HUDEP-2 (cell line): Measurements from ENCODE around the gene CORO1C.

Experiments used
- DNase-seq, 76 experiments: peaks; one replicate each; lab custom pipeline; 2025; ENCODE audit not compliant: unreplicated experiment in 76 of 76; lab: John Stamatoyannopoulos, UW

Gene CORO1C

DNA sequence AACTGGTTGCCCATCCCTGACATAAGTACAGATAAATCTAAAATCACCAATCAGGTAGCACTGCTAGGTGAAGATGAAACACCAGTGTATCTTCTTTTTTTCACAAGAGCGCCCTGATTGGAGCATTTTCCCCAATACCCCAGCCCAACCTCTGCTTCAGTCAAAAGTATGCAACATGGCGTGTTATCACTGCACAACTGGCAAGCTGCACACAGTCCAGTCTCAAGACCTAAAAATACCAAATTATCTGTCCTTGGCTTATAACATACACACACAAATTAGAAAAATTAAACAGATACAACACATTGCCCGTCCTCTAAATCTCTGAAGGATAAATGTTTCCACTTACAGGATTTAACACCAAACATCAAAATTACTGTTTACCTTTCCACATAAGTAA lies 77.4 kb downstream of the CORO1C start:
- DNase-seq = no peak

DNA sequence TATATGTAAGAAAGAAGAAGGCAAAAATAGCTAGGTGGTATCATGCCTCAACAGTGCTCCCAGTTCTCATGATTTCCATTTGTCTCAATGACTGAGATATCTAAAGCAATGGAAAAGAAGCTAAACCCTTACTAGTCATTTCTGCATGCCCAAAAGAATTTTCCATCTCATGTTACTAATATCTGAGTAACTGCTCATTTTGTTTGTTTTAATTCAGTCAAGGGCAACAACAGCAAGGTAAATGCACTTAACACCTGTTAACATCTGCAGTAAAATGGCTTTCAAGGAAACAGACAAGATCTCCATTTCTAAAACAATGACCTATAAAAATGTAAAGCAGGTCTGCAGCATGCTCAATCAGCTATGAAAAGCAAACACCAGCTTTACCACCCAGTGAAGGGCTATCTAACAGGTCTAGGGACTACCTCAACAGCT lies 78.2 kb downstream of the CORO1C start:
- DNase-seq = no peak

DNA sequence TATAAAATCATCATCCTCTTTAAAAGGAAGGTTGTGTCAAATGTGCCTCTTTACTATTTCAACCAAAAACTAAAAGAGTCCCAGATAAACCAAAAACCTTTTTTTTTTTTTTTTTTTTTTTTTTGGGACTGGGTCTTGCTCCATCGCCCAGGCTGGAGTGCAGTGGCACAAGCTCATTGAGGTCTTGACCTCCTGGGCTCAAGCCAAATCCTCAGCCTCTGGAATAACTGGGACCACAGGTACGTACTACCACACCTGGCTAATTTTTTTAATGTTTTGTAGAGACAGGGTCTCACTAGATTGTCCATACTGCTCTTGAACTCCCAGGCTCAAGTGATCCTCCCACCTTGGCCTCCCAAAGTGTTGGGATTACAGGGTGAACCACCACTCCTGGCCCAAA lies 81.2 kb downstream of the CORO1C start:
- DNase-seq = no peak

DNA sequence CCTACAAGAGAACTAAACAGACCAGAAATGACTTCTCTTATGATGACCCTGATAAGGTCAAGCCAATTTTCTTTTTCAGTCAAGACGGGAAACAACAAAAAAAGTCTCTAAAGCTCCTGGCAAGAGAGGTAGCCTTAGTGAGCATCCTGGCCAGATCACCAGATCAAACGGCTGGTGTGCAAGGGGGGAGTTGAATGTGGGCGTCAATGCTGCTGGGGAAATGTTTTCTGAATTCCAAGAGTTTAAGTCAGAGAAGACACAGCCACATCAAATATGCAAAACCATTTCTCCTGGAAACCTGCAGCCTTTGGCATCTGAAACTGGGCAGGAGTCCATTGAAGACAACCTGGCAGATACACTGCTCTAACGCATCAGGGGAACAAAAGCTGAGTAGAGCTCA lies 81.6 kb downstream of the CORO1C start:
- DNase-seq = no peak

DNA sequence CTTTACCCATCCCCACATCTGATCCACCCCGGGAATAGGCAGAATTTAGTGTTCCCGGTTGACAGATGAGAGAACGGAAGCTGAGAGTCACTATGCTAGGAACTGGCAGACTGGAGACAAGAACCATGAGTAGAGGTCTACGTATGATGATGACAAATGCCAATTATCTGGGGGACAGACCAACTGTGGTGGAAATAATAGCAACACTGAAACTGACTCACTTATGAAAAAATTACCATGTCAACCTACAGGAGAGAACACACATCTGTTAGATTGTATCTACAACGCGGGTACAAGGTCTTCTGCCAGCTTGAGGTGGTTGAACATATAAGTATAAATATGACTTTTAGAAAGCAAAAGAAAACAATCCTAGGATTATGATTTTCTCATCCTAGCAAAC lies 82.2 kb downstream of the CORO1C start:
- no peak for DNase-seq

DNA sequence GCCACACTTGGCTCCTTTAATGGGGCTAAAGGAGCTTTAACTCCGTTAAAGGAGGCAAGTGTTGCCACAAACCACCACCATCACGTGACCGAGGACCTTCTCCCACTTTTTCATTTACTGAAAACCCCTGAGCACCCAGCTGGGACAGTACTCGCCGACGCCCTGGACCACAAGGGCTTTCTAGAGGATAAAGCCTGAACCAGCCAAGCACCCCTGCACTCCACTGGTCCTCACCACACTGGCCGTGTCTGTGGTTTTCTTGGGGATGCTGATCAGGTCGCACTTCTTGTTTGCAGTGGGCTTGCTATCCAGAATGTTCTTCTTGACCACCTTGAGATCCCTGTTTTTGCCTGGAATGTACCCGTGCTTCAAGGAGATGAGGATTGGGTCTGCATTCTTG lies 82.9 kb downstream of the CORO1C start:
- no peak for DNase-seq

DNA sequence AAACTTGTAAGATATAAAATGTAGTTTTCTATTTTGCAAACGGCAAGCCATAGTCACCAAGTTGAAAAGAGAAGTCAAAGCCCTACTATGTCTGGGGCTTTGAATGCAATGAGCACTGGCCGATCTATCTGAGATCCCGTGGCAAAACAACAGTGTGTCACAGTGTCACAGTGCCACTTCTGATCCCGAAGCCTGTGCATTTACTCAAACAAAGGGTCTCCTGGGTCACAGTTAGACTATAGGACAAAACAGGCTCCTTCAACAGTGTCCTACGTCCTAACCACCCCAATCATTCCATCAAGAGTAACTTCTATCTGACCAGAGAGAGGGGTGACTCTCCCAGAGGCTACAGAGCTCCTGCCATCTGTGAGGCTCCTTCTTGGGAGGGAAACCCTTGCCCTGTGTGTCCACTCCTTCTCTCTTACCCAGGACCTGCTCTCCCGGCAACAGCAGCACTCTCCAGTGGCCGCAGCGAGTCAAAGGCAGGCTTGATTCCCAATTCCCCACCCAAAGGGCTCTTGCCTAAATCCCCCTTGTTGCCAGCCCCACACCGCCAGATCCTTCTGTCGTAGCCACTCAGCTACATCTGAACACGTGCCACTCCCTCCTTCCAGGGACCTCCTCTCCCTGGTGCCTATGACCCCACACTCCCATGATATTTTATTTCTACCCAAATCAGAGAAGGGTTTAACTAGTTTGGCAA lies 83.6 kb downstream of the CORO1C start:
- DNase-seq = no peak

DNA sequence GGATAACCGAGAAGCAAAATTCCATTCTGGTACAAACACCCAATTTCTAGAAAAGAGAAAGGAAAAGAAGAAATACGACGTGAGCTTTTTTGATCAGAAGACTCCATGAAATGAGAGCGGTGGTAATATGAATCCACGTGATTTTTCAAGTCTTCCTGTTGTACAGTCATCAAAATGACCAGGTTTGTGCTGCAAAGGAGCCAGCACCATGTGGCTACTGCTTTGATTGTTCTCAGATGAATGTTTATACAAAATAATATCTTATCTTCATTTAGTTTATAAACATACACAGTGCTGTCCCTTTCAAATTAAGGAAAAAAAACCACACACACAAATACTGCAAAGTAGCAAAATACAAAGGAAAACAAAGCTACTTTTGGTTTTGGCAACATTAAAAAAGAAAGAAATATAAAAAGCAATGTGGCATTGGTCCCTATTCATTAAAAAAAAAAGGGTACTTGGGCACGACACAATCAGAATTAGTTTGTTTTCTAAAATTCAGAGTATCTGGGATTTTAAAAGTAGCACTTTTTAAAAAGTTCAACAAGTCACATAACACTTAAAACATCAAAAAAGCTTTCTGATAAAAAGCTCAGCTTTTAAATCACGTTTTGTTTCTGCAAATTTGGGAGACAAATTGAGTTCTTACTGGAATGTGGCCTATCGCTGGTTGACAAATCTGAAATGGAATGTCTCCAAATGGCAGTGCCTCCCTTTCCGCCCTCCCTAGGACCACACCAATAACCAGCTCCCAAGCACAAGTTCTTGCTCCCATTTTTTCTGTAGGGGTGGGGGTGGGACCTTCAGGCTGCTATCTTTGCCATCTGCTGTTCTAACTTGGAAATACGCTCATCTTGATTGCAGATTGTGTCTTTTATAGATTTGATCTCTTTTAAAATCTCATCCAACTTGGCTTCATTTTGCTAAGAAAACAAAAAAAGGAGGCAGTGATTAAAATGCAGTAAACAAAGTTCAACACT lies 84.4 kb downstream of the CORO1C start:
- no peak for DNase-seq

DNA sequence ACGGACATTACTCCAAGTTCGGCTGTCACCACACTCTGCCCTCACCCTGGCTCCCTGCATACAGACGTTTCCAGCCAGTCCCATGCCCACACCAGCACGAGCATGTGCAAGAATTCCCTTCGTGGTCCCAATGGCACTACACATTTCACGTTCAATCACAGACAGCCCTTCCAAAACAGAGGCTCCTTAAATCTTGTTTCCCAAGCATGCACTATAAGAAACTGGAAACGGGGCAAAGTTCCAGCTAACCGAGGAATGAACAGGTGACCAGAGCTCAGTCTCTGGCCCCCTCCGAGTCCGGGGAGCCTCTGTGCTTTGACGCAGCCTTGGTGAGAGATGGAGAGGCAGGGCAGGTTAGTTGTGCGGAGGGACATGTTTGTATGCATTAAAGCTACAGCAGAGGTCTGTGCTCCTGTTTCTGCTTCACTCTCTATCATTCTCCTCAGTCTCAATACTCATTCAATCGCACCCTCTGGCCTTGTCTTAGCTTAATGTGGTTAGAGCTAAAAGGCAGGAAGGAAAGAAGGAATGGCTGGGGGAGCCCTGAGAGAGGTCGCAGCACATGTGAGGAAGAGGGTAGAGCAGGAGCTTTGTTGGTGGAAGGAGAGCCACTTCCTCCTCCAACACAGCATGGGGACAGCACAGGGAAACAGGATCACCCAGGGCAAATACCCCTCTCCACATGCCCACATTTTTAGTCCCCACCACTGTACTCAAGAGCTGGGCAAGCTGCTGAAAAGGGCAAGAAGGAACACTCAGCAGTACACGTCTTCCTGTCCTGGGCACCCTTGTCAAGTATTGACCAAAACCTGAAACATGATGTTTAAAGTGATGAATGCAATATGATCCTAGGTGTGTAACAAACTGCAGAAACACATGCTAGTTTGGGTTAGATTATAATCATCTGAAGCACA lies 85.4 kb downstream of the CORO1C start:
- DNase-seq = no peak

DNA sequence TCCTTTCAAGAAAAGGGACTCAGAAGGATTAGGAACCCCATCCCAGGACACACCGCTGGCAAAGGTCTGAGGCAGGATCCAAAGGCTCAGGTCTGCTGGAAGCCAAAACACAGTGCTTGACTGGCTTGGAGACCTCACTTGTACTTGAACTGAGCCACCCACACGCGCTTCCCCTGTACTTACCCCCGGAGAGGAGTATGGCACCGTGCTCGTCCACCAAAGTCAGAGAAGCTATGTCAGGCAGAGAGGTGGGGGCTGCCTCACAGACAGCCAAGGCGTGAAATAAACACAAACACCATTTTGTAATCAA lies 86.6 kb downstream of the CORO1C start:
- no peak for DNase-seq

DNA sequence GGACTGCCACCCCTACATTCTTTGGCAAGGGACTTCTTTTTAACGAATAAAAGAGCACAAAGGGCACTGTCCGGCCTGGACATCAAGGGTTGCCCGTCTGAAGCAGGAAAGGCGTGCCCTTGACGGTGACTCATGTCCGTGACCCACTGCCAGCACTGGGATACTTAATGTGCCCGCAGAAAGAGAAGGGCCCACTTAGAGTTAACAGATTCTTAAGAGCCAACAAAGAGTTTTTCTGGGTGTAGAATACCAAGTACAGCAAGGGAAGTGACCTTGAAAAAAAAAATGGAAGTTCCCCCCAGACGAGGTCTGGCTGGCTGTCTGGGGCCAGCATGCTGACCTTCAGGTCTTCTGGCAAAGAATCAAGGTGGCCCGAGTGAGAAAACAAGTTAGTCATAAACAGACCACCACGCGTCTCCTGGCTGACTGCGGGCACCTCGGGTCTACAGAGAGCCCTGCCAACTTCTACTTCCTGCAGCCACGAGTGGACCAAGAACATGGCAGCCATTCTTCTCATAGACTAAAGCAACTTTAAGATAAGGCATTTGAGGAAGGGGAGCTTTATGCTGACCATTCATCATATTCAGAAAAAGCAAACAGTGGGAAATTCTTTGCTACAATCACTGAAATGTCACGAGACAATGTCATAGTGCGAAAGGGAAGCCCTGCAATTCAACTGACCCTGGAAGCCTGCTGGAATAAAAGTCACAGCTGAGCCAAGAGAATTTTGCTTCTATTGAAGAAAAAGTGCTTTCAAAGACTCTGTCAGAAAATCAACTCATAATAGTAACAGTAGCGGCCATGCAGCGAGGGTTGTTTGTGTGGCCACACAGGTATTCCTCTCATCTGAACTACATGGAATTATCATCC lies 87.1 kb downstream of the CORO1C start:
- peak in 1 of 76 experiments; percentile 24 for DNase-seq

DNA sequence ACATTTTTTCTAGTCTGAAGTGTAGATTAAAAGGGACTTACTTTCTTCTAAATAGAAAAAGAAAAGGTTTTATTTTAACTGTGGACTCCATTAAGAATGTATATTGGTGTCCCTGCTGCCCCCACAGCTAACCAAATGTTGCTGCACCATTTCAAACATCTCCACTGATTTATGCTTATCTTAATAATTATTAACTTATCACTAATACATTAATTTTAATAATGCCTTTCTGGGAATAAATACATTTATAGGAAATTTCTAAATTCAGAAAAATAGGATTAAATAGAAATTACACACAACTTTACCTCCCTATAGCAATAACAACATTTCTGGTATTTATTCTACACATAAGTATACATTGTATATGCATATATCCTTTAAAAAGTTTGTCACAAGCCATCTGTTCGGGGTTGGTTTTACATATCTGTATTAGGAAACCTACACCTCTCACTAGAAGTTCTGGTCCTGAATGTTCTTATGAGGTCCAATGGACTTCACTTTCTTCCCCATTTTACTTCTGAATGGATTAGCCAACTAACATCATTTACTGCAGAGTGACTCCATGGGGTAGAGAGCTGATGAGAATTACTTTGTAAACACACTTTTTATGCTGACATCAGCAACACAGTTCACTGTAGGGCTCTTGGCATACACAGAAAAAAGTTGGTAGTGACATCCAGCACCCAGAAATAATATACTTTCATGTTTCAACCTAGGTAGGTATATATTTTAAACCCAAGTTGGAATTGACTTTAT lies 88.2 kb downstream of the CORO1C start:
- DNase-seq = no peak

DNA sequence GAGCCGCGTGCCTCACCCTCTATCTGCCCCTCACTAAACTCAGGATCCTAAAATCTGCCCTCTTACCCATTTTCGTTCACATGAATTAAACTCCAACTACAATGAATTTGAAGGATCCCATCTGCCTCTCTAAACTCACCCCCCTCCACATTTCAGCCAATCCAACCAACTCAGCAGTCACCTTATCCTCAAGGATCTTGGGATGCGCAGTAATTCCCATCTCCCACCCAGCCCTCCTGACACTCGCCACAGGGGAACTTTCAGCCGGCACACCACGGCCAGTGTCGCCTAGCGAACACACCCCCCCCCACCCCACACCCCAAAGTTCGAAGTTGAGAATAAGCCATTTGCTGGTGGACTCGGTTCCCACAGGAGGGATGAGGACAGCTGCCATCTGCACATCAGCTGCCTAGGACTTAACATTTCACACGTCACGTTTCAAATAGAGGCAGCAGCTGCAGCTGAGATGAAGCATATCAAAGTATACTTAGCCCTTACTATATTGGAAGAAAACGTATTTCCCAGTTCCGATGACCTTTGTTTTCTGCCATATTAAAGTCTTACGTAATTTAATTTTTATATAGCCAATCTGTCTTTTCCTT lies 88.9 kb downstream of the CORO1C start:
- DNase-seq = no peak

DNA sequence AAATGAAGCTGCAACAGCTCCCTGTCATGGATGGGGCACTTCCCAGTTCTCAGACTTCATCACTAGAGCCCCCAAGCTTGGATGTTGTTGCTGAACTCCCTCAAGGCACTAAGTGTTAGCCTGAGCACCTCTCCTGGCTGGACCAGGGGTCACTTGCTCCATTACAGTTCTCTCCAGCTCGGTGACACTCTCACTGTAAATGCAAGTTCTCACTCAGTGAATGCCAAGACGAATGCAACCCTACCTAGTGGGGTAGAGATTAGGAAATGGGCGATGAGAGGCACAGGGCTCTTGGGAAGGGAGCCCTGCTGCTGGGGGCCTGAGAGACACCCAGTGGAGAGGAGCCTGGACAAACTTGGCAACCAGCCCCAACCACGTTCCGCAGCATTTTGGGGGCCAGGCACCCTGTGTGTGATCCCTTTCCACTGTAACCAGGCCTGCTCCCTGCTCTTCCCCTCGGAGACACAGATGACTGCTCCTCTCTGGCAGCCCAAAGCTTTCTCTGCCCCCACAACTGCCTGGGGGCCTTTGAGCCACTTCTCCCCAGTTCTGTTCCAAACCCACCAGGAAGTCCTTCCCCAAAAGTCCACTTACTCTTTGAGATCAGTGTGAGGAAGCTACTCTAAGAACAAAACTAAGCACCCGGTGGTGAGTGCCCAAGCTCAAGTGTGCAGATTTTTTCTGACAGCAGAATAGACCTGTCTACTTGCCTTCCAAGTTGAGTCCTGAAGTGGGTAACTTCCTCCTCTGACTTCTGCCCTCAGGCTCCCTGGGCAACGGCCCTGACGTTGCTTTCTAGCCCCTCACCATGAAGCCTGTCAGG lies 89.7 kb downstream of the CORO1C start:
- DNase-seq = peak in 1 of 76 experiments; percentile 48

DNA sequence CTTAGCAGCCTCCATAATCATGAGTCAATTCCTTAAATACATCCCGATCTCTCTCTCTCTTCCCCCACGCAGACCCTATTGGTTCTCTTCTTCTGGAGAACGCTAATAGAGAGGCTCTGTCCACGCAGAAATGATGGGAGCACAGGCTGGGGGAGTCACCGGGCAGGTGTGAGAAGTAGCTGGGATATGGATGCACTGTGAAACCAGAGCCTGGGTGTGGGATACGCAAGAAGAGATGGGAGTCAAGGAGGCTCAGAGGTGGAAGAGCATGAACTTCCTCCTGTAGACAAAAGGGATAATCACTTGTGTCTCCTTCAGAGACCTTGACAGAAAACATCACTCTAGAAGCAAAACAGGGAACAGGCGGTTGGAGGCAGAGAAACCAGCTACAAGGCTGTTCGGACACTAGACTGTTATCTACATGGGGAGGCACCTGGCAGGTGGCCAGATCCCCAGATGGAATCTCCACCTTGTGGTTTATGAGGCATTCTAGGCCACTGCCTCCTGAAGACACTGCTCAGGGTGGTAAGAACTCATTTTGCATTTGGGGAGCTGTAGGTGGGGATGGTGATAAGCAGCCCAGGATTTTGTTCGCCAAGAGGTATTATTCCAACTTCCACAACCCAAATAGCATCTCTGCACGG lies 90.4 kb downstream of the CORO1C start:
- peak in 74 of 76 experiments; percentile 17 to 90 (median 82) for DNase-seq

DNA sequence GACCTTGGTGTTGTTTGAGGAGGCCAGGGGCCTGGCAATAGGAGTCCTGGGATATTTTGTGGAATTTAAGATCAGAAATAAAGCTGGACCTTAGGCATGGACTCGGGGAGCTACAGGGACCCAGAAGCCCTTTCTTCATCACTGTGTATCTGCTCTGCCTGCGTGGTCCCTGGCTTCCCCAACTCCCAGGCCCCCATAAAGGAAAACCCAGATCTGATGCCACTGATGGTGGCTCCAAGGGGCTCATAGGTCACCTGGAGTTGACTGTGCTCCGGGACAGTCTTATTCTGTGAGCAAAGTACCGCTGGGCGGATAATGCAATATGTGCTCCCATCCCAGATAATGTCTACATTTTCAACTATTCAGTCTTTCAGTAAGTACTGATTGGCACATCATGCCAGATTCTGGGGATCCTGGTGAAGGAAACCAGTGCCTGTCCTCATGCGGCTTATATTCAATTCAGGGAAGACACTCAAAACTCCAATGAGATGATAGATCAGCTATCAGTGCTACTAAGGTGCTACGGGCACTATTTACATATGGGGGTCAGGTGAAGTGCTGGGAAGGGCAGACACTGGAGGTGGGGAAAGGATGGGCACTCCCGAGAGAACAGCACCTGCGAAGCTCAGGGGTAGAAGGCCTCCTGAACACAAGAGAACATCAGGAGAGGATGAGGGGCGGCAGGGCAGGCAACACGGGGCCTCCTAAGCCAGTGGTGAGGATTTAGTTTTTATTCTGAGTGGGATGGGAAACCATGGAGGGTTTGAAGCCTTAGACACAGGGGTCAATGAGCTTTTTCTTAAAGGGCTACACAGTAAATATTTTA lies 92.1 kb downstream of the CORO1C start:
- no peak for DNase-seq
